H9 (cell line): ENCODE data around the gene PPP1R16B. TPM values are rescaled to one million over a fixed set of nuclear protein-coding genes. Genes with fewer than 3 reads are reported as not detected.

ENCODE experiments used
- DNase-seq: peaks from one replicate; pipeline ENCODE4 v3.0.0-alpha.2; 2017
- H2AFZ ChIP-seq: one replicate; pipeline ENCODE4 v1.6.1; 2013; ENCODE audit warnings: mild to moderate bottlenecking, low read length, control low read depth, moderate library complexity
- H2AK5ac ChIP-seq: 2 replicates; pipeline ENCODE4 v1.6.1; 2013; ENCODE audit warnings: low read length, control low read depth, mixed read lengths; ENCODE audit not compliant: insufficient read length
- H2BK120ac ChIP-seq: one replicate; pipeline ENCODE4 v1.6.1; 2013; ENCODE audit warnings: low read depth, mild to moderate bottlenecking, low read length, control low read depth, inconsistent platforms; ENCODE audit not compliant: poor library complexity, severe bottlenecking
- H2BK12ac ChIP-seq: 2 replicates; pipeline ENCODE4 v1.6.1; 2013; ENCODE audit warnings: low read length, control low read depth, mixed read lengths, low read depth; ENCODE audit not compliant: insufficient read length
- H2BK15ac ChIP-seq: 2 replicates; pipeline ENCODE4 v1.6.1; 2013; ENCODE audit warnings: low read depth, low read length, control low read depth
- H2BK20ac ChIP-seq: one replicate; pipeline ENCODE4 v1.6.1; 2013; ENCODE audit warnings: low read depth, mild to moderate bottlenecking, low read length, control low read depth, inconsistent platforms; ENCODE audit not compliant: poor library complexity, severe bottlenecking
- H2BK5ac ChIP-seq: 2 replicates; pipeline ENCODE4 v1.6.1; 2013; ENCODE audit warnings: low read length, control low read depth, mixed read lengths; ENCODE audit not compliant: insufficient read length
- H3K14ac ChIP-seq: 2 replicates; pipeline ENCODE4 v1.6.1; 2013; ENCODE audit warnings: low read length, control low read depth; ENCODE audit not compliant: insufficient read depth
- H3K18ac ChIP-seq: 2 replicates; pipeline ENCODE4 v1.6.1; 2013; ENCODE audit warnings: low read depth, mild to moderate bottlenecking, mixed read lengths, low read length, control low read depth; ENCODE audit not compliant: insufficient read length
- H3K23ac ChIP-seq: 2 replicates; pipeline ENCODE4 v1.6.1; 2013; ENCODE audit warnings: low read length, control low read depth, mixed read lengths, low read depth; ENCODE audit not compliant: insufficient read length
- H3K23me2 ChIP-seq: 2 replicates; pipeline ENCODE4 v1.6.1; 2013; ENCODE audit warnings: low read depth, mild to moderate bottlenecking, mixed read lengths, low read length, control low read depth; ENCODE audit not compliant: insufficient read length, poor library complexity, severe bottlenecking
- H3K27ac ChIP-seq: 2 replicates; pipeline ENCODE4 v1.5.1; 2013; ENCODE audit warnings: low read length, control low read depth, mixed read lengths, low read depth; ENCODE audit not compliant: insufficient read length
- H3K27me3 ChIP-seq: 2 replicates; pipeline ENCODE4 v1.6.1; 2013; ENCODE audit warnings: low read length, control low read depth, inconsistent platforms; ENCODE audit not compliant: insufficient read depth
- H3K4ac ChIP-seq: 2 replicates; pipeline ENCODE4 v1.6.1; 2013; ENCODE audit warnings: low read depth, mild to moderate bottlenecking, control low read depth, inconsistent platforms, low read length, moderate library complexity
- H3K4me1 ChIP-seq: 2 replicates; pipeline ENCODE4 v1.6.1; 2013; ENCODE audit warnings: low read length, control low read depth, inconsistent platforms; ENCODE audit not compliant: insufficient read depth
- H3K4me2 ChIP-seq: 2 replicates; pipeline ENCODE4 v1.6.1; 2013; ENCODE audit warnings: low read length, control low read depth, mixed read lengths; ENCODE audit not compliant: insufficient read length, insufficient read depth
- H3K56ac ChIP-seq: 2 replicates; pipeline ENCODE4 v1.6.1; 2013; ENCODE audit warnings: low read depth, mild to moderate bottlenecking, mixed read lengths, low read length, control low read depth; ENCODE audit not compliant: insufficient read length
- H3K79me1 ChIP-seq: 2 replicates; pipeline ENCODE4 v1.6.1; 2013; ENCODE audit warnings: low read depth, mild to moderate bottlenecking, moderate library complexity, low read length, control low read depth, inconsistent platforms; ENCODE audit not compliant: insufficient read depth, poor library complexity, severe bottlenecking
- H3K79me2 ChIP-seq: 2 replicates; pipeline ENCODE4 v1.6.1; 2013; ENCODE audit warnings: low read length, control low read depth, inconsistent platforms; ENCODE audit not compliant: insufficient read depth
- H3K9ac ChIP-seq: 2 replicates; pipeline ENCODE4 v1.6.1; 2013; ENCODE audit warnings: low read length, control low read depth, mixed read lengths; ENCODE audit not compliant: insufficient read length; ENCODE audit errors: extremely low read depth
- H3K9me3 ChIP-seq: one replicate; pipeline ENCODE4 v1.6.1; 2013; ENCODE audit warnings: low read depth, low read length, inconsistent platforms; ENCODE audit not compliant: control insufficient read depth
- H3T11ph ChIP-seq: one replicate; pipeline ENCODE4 v1.6.1; 2013; ENCODE audit warnings: mild to moderate bottlenecking, low read length, control low read depth, inconsistent platforms
- H4K20me1 ChIP-seq: one replicate; pipeline ENCODE4 v1.6.1; 2013; ENCODE audit not compliant: control insufficient read depth, insufficient read length, insufficient read depth
- H4K5ac ChIP-seq: 2 replicates; pipeline ENCODE4 v1.6.1; 2013; ENCODE audit warnings: low read depth, mild to moderate bottlenecking, mixed read lengths, low read length, control low read depth; ENCODE audit not compliant: insufficient read length
- H4K8ac ChIP-seq: replicated peaks from 2 replicates; pipeline ENCODE4 v1.6.1; 2013; ENCODE audit warnings: low read length, control low read depth, mixed read lengths, low read depth; ENCODE audit not compliant: insufficient read length
- H4K91ac ChIP-seq: 2 replicates; pipeline ENCODE4 v1.6.1; 2013; ENCODE audit warnings: low read depth, mild to moderate bottlenecking, moderate library complexity, mixed read lengths, low read length, control low read depth; ENCODE audit not compliant: insufficient read length
- H3K27ac Mint-ChIP-seq, 3 experiments: 2 replicates in 2 of 3; 3 replicates in 1 of 3; pipeline ENCODE4 v1.8.0; 2020 to 2021; ENCODE audit warnings: mixed read lengths in 3 of 3, mild to moderate bottlenecking in 1 of 3, moderate library complexity in 1 of 3
- H3K27me3 Mint-ChIP-seq: 2 replicates; pipeline ENCODE4 v1.8.0; 2021; ENCODE audit warnings: low read depth, mild to moderate bottlenecking, moderate library complexity, mixed read lengths
- H3K36me3 Mint-ChIP-seq, 3 experiments: 2 replicates in 2 of 3; 3 replicates in 1 of 3; pipeline ENCODE4 v1.8.0; 2020 to 2021; ENCODE audit warnings: low read depth in 3 of 3, mixed read lengths in 3 of 3; ENCODE audit not compliant: insufficient read depth in 1 of 3
- H3K4me1 Mint-ChIP-seq, 2 experiments: 2 replicates each; pipeline ENCODE4 v1.8.0; 2020; ENCODE audit warnings: mixed read lengths in 2 of 2
- H3K4me3 Mint-ChIP-seq, 2 experiments: 2 replicates in 1 of 2; 3 replicates in 1 of 2; pipeline ENCODE4 v1.8.0; 2020 to 2021; ENCODE audit warnings: mild to moderate bottlenecking in 2 of 2, mixed read lengths in 2 of 2, moderate library complexity in 1 of 2
- H3K9me3 Mint-ChIP-seq, 2 experiments: 2 replicates in 1 of 2; 3 replicates in 1 of 2; pipeline ENCODE4 v1.8.0; 2020; ENCODE audit warnings: mild to moderate bottlenecking in 2 of 2, mixed read lengths in 2 of 2, moderate library complexity in 1 of 2
- WGBS: extraction: QIAGEN DNeasy Blood & Tissue Kit; methylation state at CpG from one replicate; pipeline ENCODE4 v1.1.7; 2013; ENCODE audit warnings: missing lambda C conversion rate, low lambda C conversion rate, mixed read lengths; ENCODE audit not compliant: insufficient read length; ENCODE audit errors: extremely low coverage; 5-methylcytosine and 5-hydroxymethylcytosine counted together
- total RNA-seq: library from RNA; stranded (reverse); gene quantifications from 2 replicates; pipeline ENCODE4 v1.2.1, GENCODE V29; 2021
- TF ChIP-seq, protein P1 (sequence below): fragments of 200-600 bp; sonication (generic); conservative IDR thresholded peaks from 3 replicates; pipeline ENCODE4 v1.8.0; 2021; ENCODE audit warnings: antibody characterized with exemption, mild to moderate bottlenecking

PPP1R16B gene
- total RNA-seq, 1 experiment from 2014 or later, result 8.2 TPM

DNA sequence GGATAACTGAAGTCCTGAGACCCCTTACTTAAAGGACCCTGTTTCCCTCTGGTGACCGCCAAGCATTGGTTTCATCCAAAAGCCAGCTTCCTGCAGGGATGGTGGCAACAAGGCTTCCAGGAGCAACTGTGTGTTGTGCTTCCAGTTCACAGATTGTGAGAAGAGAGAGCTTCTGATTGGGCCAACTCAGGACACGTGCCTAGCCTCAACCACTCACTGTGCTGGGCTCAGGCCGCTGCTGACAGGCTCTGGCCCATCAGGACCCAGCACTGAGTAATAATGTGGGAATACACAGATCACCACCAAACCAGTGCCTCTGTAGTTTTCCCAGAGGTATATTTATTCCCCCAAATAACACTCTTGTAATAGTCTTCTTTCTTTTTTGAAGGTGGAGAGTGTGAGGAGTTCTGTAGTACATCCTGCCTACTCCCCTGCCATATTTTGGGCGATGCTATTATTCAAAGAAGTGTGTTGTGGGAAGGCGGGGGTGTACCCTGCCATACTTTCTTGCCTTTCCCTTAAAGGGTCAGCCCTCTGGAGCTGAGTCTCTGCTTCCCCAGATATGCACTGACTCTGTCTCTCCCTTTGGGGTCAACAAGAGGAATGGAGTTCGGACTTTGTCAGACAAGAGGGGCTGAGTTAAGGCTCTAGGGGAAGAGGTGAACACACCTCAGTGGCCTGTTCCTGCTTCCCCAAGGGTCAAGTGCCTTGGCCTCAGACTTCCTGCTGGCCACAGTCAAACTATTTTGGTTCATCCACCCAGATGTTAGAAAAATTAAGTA is 23.2 kb downstream of the PPP1R16B start:
- Histone ChIP-seq H4K8ac (no peak overlapping the region), H2BK15ac (no peak overlapping the region), H3K79me1 (no peaks in the 10 kb centered on the region), H3K79me2 (no peaks in the 10 kb centered on the region), H2BK20ac (no peak overlapping the region), H3K4me2 (no peak overlapping the region), H4K5ac (no peak overlapping the region), H2AFZ (no peak overlapping the region), H3K14ac (no peak overlapping the region), H3K23ac (no peak overlapping the region), H3K9ac (no peak overlapping the region), H3T11ph (no peak overlapping the region), H3K27me3 (no peaks in the 10 kb centered on the region), H4K91ac (no peak overlapping the region), H3K56ac (no peak overlapping the region), H2BK12ac (no peak overlapping the region), H3K27ac (no peak overlapping the region), H3K18ac (no peak overlapping the region), H2BK5ac (no peak overlapping the region), H3K4ac (no peak overlapping the region), H4K20me1 (no peaks in the 10 kb centered on the region), H3K23me2 (no peaks in the 10 kb centered on the region), H2BK120ac (no peak overlapping the region), H3K4me1 (peaks cover 7% of the 10 kb centered on the region), H2AK5ac (no peak overlapping the region), H3K9me3 (no peaks in the 10 kb centered on the region)
- H3K36me3 Mint-ChIP-seq, result peaks cover 0 to 2% (median 0%) of the 10 kb centered on the region in 3 experiments; a peak in 1 of 7 replicates
- no CpG with 5 or more reads among the region's 6 CpGs for WGBS
- no peaks in the 10 kb centered on the region for H3K9me3 Mint-ChIP-seq
- H3K4me1 Mint-ChIP-seq, result peaks cover 24 to 34% of the 10 kb centered on the region in 2 experiments
- H3K4me3 Mint-ChIP-seq, result no peak overlapping the region
- H3K27me3 Mint-ChIP-seq, result no peaks in the 10 kb centered on the region; the same call in 1 of the 2 replicates
- no peak for DNase-seq
- H3K27ac Mint-ChIP-seq, result peak overlapping the region in 2 of 3 experiments; percentile 20 to 80; a peak in 2 of 7 replicates
- TF ChIP-seq, protein P1, sequence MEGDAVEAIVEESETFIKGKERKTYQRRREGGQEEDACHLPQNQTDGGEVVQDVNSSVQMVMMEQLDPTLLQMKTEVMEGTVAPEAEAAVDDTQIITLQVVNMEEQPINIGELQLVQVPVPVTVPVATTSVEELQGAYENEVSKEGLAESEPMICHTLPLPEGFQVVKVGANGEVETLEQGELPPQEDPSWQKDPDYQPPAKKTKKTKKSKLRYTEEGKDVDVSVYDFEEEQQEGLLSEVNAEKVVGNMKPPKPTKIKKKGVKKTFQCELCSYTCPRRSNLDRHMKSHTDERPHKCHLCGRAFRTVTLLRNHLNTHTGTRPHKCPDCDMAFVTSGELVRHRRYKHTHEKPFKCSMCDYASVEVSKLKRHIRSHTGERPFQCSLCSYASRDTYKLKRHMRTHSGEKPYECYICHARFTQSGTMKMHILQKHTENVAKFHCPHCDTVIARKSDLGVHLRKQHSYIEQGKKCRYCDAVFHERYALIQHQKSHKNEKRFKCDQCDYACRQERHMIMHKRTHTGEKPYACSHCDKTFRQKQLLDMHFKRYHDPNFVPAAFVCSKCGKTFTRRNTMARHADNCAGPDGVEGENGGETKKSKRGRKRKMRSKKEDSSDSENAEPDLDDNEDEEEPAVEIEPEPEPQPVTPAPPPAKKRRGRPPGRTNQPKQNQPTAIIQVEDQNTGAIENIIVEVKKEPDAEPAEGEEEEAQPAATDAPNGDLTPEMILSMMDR, result no peak
